ENCODE results near the gene TOMM40L. TPM values are rescaled to one million over a fixed set of nuclear protein-coding genes. Genes with fewer than 3 reads are reported as not detected.

The TOMM40L gene
- total RNA-seq, 4 donors from 2014 or later, result 2.6 to 13.2 (median 7.3) TPM

- no peak for TF ChIP-seq POLR2A (IDR thresholded peaks at IDR 0.05)
- TF ChIP-seq CTCF (IDR thresholded peaks at IDR 0.05), result no peak
- intact Hi-C loops (cut with DNase I; ENCODE audit: low total_unique reads), result no loop called here
- Histone ChIP-seq H3K27ac (peak overlapping the region; percentile 98 to 99), H3K9me3 (no peaks in the 10 kb centered on the region), H3K27me3 (no peaks in the 10 kb centered on the region), H3K4me3 (no peak overlapping the region), H3K36me3 (no peaks in the 10 kb centered on the region), H3K4me1 (peaks cover 23 to 31% of the 10 kb centered on the region in 2 donors)
- DNase-seq, result peak in 1 of 2 donors; percentile 45
These were observed 25.4 kb upstream of the TOMM40L start for GRCh38 chr1:161200421-161200991.

- TF ChIP-seq POLR2A (IDR thresholded peaks at IDR 0.05) (peak in 1 of 2 donors; percentile 8), CTCF (IDR thresholded peaks at IDR 0.05) (peak in 1 of 4 experiments; percentile 4)
- DNase-seq, result peak; percentile 76 to 84
- H3K4me1 ChIP-seq, result peaks cover 23 to 36% of the 10 kb centered on the region in 2 donors
- H3K9me3 ChIP-seq, result no peaks in the 10 kb centered on the region
- intact Hi-C loops (cut with DNase I; ENCODE audit: low total_unique reads), result no loop called here
- no peaks in the 10 kb centered on the region for H3K27me3 ChIP-seq
- peak overlapping the region; percentile 98 to 99 for H3K27ac ChIP-seq
- H3K36me3 ChIP-seq, result no peaks in the 10 kb centered on the region
- H3K4me3 ChIP-seq, result peak overlapping the region; percentile 90 to 94
These were observed 24.6 kb upstream of the TOMM40L start for GRCh38 chr1:161200992-161201835.

- no peak for TF ChIP-seq CTCF (IDR thresholded peaks at IDR 0.05)
- peak; percentile 52 to 76 for TF ChIP-seq POLR2A (IDR thresholded peaks at IDR 0.05)
- Histone ChIP-seq H3K27me3 (no peaks in the 10 kb centered on the region), H3K9me3 (no peaks in the 10 kb centered on the region), H3K4me1 (peaks cover 27 to 35% of the 10 kb centered on the region in 2 donors), H3K27ac (peak within 1 kb of the TSS; percentile 98 to 99), H3K36me3 (no peaks in the 10 kb centered on the region), H3K4me3 (peak within 1 kb of the TSS; percentile 90 to 94)
- peak; percentile 98 to 100 for DNase-seq
- intact Hi-C loops (cut with DNase I; ENCODE audit: low total_unique reads), result no loop called here
These were observed 23.8 kb upstream of the TOMM40L start, which contains the start of gene NDUFS2 for GRCh38 chr1:161201836-161202712. Gene NDUFS2 (plus strand): TSS chr1:161202367. CDS start chr1:161202386, 19 bp downstream.

GRCh38 chr1:161206411-161207140 is 19.3 kb upstream of the TOMM40L start:
- peak in 1 of 2 donors; percentile 44 for DNase-seq
- H3K36me3 ChIP-seq, result no peaks in the 10 kb centered on the region
- intact Hi-C loops (cut with DNase I; ENCODE audit: low total_unique reads), result no loop called here

More at GRCh38 chr1:161206411-161207140, 19.3 kb upstream of the TOMM40L start:
- Histone ChIP-seq H3K27ac (peak overlapping the region; percentile 77 to 99), H3K4me3 (no peak overlapping the region), H3K9me3 (no peaks in the 10 kb centered on the region), H3K27me3 (no peaks in the 10 kb centered on the region), H3K4me1 (peaks cover 9 to 12% of the 10 kb centered on the region in 2 donors)
- TF ChIP-seq CTCF (IDR thresholded peaks at IDR 0.05) (no peak), POLR2A (IDR thresholded peaks at IDR 0.05) (no peak)

Data from uterus (tissue), 4 donors.